ENCODE data around the gene KLHL40.

The KLHL40 gene

DNA sequence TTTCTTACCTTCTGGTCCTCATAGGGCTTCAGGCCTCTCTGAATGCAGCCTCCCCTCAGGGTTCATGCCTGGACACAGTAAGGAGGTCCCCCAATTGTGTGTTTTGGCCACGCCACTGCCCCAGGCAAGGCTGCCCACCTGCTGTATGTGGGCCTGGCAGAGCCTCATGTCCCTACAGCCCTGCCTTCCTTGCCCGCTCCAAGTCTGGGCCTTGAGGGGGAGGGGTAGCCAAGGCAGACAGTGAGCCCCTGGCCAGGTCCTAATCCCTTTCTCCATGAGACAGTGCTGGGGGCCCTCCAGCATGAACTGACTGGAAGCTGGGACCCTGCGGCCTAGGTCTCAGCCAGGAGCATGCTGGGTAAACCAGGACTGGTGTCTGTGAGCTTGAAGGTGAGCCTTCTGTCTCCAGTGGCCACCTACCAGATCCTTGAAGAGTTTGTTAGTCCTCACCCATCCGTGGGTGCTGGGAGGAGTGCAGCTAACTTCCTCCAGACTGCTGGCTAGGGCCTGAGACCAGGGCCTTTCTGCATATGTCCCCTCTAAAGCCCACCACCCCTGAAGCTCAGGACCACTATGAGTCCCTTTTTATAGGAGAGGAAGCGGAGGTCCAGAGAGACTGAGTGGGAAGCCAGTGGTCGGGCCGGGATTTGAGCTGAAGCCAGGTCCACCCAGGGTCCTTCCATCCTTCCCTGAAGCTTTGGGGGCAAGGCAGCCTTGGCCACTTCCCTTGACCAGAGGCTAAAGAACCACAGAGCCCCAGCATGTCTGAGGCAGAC, 23.1 kb upstream of the KLHL40 start:
- Histone ChIP-seq H3K36me3 (ENCODE audit: insufficient read depth, low read length) (no peaks in the 10 kb centered on the region), H3K9ac (ENCODE audit: low read depth, low read length) (no peak overlapping the region), H3K9me3 (ENCODE audit: control insufficient read depth, insufficient read depth, low read length) (no peaks in the 10 kb centered on the region), H3K4me1 (ENCODE audit: insufficient read depth, low read length) (no peaks in the 10 kb centered on the region)

DNA sequence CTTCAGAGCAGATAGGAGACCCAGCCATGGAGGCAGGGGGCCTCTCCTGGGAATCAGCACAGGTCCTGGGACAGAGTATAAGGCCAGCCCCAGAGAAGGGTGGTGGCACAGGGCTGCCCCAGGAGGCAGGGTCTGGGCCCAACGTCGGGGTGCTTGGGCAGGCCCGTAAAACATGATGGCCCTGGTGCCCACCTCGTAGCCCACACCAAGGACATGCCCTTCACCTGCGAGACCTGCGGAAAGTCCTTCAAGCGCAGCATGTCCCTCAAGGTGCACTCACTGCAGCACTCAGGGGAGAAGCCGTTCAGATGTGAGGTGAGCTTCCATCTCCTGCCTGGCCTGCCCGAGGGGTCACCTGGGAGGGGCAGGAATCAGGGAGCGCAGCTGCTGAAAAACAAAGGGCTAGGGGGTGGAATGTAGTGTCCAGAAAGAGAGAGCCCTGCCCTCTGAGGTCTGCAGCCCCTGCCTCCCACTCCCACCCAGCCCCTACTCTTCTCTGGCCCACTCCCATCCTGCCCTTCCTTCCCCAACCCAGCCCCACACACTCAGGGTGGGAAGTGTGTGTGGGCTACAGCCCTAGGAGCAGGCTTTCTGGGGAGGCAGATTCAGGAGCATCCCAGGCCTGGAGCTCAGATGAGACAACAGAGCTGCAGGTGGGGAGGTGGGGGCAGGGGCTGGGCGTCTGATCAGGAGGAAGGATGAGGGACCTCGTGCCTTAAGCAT, 22.4 kb upstream of the KLHL40 start:
- H3K9ac ChIP-seq (ENCODE audit: low read depth, low read length), result no peak overlapping the region
- H3K9me3 ChIP-seq (ENCODE audit: control insufficient read depth, insufficient read depth, low read length), result no peaks in the 10 kb centered on the region
- no peaks in the 10 kb centered on the region for H3K36me3 ChIP-seq (ENCODE audit: insufficient read depth, low read length)
- H3K4me1 ChIP-seq (ENCODE audit: insufficient read depth, low read length), result no peaks in the 10 kb centered on the region

DNA sequence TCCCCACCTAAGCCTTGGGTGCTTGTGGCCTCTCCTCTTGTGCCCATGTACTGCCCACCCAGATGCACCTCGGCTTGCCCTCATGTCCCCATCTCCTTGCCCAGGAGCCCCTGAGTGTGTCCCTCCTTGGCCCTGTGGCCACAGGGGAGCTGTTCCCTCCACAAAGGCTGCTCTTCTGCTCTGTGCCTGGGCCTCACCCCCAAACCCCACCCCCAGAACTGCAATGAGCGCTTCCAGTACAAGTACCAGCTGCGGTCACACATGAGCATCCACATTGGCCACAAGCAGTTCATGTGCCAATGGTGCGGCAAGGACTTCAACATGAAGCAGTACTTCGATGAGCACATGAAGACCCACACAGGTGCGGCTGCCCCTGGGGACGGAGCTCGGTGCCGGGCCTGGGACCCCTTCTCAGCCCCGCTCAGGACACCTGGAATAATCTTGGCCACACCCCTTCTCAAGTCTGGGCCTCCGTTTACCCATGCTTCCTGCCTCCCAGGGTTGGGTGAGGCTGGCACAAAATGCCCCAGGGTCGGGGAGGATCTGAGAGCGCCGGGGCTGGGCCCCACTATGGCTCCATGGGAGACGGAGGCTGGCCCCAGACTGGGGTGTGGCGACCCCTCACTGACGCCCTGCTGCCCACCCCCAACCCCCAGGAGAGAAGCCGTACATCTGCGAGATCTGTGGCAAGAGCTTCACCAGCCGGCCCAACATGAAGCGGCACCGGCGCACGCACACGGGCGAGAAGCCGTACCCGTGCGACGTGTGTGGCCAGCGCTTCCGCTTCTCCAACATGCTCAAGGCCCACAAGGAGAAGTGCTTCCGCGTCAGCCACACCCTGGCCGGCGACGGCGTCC, 21.5 kb upstream of the KLHL40 start:
- Histone ChIP-seq H3K9me3 (ENCODE audit: control insufficient read depth, insufficient read depth, low read length) (no peaks in the 10 kb centered on the region), H3K9ac (ENCODE audit: low read depth, low read length) (no peak overlapping the region), H3K36me3 (ENCODE audit: insufficient read depth, low read length) (no peaks in the 10 kb centered on the region), H3K4me1 (ENCODE audit: insufficient read depth, low read length) (no peaks in the 10 kb centered on the region)

- Histone ChIP-seq H3K4me1 (ENCODE audit: insufficient read depth, low read length) (no peaks in the 10 kb centered on the region), H3K36me3 (ENCODE audit: insufficient read depth, low read length) (no peaks in the 10 kb centered on the region), H3K9me3 (ENCODE audit: control insufficient read depth, insufficient read depth, low read length) (no peaks in the 10 kb centered on the region), H3K9ac (ENCODE audit: low read depth, low read length) (no peak overlapping the region)
Measured at GRCh38 chr3:42664438-42664803, 20.9 kb upstream of the KLHL40 start.

DNA sequence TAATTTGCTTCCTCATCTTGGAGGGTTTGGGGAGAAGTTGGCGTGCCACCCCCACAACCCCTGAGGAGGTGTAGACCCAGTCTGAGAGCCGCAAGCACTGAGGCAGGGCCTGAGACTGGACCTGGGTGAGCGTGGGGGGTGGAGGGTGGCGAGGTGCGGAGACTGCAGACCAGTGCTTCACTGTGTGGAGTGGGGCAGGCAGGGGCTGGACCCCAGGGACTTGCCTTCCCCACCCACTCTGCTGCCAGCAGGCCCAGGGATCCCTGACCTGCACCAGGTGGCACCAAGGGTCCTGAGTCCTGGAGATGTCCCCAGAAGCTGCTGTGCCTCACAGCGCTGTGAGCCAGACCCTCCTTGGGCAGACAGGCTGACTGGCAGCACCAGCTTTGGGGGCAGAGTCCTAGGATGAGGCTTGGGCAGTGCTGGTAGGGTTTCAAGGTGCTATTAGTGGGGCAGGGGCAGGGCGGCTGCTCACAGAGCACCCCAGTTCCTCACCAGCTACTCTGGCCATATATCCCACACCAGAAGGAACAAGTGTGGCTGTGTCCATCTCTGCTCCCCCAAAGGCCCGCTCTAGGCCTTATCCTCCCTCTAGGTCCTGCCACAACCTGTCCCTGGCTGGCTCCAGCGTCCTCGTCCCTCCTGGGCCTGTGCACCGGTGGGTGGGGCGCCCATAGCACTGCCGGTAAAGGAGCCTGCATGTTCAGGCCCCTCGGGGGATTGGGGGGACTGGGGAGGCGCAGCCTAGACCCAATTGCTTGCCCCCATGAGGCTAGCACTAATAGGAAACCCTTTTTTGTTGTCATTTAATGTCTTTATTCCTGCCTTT, 20.1 kb upstream of the KLHL40 start:
- no peak overlapping the region for H3K9ac ChIP-seq (ENCODE audit: low read depth, low read length)
- H3K4me1 ChIP-seq (ENCODE audit: insufficient read depth, low read length), result no peaks in the 10 kb centered on the region
- H3K9me3 ChIP-seq (ENCODE audit: control insufficient read depth, insufficient read depth, low read length), result no peaks in the 10 kb centered on the region
- H3K36me3 ChIP-seq (ENCODE audit: insufficient read depth, low read length), result no peaks in the 10 kb centered on the region

GRCh38 chr3:42666022-42666421, 19.3 kb upstream of the KLHL40 start:
- Histone ChIP-seq H3K4me1 (ENCODE audit: insufficient read depth, low read length) (no peaks in the 10 kb centered on the region), H3K9me3 (ENCODE audit: control insufficient read depth, insufficient read depth, low read length) (no peaks in the 10 kb centered on the region; the same call in 1 of the 2 replicates), H3K9ac (ENCODE audit: low read depth, low read length) (no peak overlapping the region), H3K36me3 (ENCODE audit: insufficient read depth, low read length) (no peaks in the 10 kb centered on the region)

GRCh38 chr3:42666577-42666998, 18.7 kb upstream of the KLHL40 start:
- H3K9me3 ChIP-seq (ENCODE audit: control insufficient read depth, insufficient read depth, low read length), result no peaks in the 10 kb centered on the region; the same call in 1 of the 2 replicates
- H3K4me1 ChIP-seq (ENCODE audit: insufficient read depth, low read length), result no peaks in the 10 kb centered on the region
- no peaks in the 10 kb centered on the region for H3K36me3 ChIP-seq (ENCODE audit: insufficient read depth, low read length)
- H3K9ac ChIP-seq (ENCODE audit: low read depth, low read length), result no peak overlapping the region

- Histone ChIP-seq H3K9me3 (ENCODE audit: control insufficient read depth, insufficient read depth, low read length) (no peaks in the 10 kb centered on the region; the same call in 1 of the 2 replicates), H3K9ac (ENCODE audit: low read depth, low read length) (no peak overlapping the region), H3K4me1 (ENCODE audit: insufficient read depth, low read length) (no peaks in the 10 kb centered on the region), H3K36me3 (ENCODE audit: insufficient read depth, low read length) (no peaks in the 10 kb centered on the region)
Measured at GRCh38 chr3:42667096-42667522, 18.2 kb upstream of the KLHL40 start.

GRCh38 chr3:42667523-42668412, 17.6 kb upstream of the KLHL40 start:
- no peaks in the 10 kb centered on the region; the same call in 1 of the 2 replicates for H3K9me3 ChIP-seq (ENCODE audit: control insufficient read depth, insufficient read depth, low read length)
- H3K9ac ChIP-seq (ENCODE audit: low read depth, low read length), result no peak overlapping the region

DNA sequence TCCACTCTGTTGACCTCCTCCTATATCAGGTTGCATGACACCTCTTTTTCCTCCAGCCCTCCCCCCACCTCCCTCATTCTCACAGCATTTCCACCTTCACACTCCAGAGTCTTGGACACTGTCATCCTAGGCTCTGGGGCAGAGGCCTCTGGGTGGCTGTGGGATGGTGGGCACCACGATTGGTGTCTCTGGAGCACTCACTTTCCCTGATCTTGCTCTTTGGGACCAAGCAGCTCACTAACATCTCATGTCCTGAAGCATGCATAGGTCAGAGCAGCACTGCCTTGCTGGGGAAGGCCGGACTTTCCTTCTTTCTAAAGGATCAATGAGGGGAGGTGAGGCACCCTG, 16.9 kb upstream of the KLHL40 start:
- no peaks in the 10 kb centered on the region for H3K36me3 ChIP-seq (ENCODE audit: insufficient read depth, low read length)
- no peaks in the 10 kb centered on the region; the same call in 1 of the 2 replicates for H3K9me3 ChIP-seq (ENCODE audit: control insufficient read depth, insufficient read depth, low read length)
- no peak overlapping the region for H3K9ac ChIP-seq (ENCODE audit: low read depth, low read length)
- no peaks in the 10 kb centered on the region for H3K4me1 ChIP-seq (ENCODE audit: insufficient read depth, low read length)

More at GRCh38 chr3:42667523-42668412, 17.6 kb upstream of the KLHL40 start:
- Histone ChIP-seq H3K4me1 (ENCODE audit: insufficient read depth, low read length) (no peaks in the 10 kb centered on the region), H3K36me3 (ENCODE audit: insufficient read depth, low read length) (no peaks in the 10 kb centered on the region)

DNA sequence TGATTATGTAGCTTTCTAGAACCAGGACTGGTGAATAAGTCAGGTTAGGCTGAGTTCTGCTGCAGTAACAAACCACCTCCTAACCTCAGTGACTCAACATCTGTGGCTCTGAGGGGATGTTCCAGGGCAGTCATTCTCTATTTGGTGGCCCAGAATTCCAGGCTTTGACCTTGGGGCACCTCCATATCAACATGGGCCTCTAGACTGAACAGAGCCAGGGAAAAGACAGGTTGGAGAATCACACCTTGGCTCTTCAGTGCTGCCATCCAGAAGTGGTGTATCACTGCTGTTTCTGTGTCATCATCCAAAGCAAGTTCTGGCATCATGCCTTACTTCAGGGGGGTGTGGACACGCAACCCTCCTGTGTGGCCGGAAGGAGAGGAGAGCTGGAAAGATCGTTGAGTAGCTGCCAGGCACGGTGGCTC, 16.5 kb upstream of the KLHL40 start:
- no peaks in the 10 kb centered on the region; the same call in 1 of the 2 replicates for H3K9me3 ChIP-seq (ENCODE audit: control insufficient read depth, insufficient read depth, low read length)
- H3K9ac ChIP-seq (ENCODE audit: low read depth, low read length), result no peak overlapping the region
- no peaks in the 10 kb centered on the region for H3K36me3 ChIP-seq (ENCODE audit: insufficient read depth, low read length)
- no peaks in the 10 kb centered on the region for H3K4me1 ChIP-seq (ENCODE audit: insufficient read depth, low read length)

DNA sequence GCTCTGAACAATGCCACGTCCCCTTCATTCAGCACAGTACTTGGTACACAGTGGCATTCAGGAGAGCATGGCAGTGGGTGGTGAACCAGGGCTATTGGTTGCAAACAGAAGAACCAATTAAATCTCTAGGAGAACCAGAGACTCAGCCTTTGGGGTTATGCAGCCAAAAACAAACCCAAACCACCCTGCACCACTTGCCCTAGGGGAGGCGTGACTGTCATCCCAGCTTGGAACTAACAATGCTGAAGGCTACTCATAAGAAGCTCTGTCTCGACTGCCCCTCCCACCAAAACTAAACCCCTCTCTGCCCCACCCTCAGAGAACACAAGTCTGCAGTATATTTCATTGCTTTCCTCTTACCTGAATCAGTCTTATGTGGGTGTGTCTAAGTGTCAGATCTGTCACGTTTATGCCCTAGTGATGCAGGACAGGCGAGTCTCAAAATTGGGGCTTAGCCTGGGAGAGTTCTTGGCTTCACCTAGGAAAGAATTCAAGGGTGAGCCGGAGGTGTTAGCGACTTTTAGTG, 15.2 kb upstream of the KLHL40 start:
- Histone ChIP-seq H3K9ac (ENCODE audit: low read depth, low read length) (no peak overlapping the region), H3K4me1 (ENCODE audit: insufficient read depth, low read length) (no peaks in the 10 kb centered on the region), H3K9me3 (ENCODE audit: control insufficient read depth, insufficient read depth, low read length) (no peaks in the 10 kb centered on the region; the same call in 1 of the 2 replicates), H3K36me3 (ENCODE audit: insufficient read depth, low read length) (no peaks in the 10 kb centered on the region)

DNA sequence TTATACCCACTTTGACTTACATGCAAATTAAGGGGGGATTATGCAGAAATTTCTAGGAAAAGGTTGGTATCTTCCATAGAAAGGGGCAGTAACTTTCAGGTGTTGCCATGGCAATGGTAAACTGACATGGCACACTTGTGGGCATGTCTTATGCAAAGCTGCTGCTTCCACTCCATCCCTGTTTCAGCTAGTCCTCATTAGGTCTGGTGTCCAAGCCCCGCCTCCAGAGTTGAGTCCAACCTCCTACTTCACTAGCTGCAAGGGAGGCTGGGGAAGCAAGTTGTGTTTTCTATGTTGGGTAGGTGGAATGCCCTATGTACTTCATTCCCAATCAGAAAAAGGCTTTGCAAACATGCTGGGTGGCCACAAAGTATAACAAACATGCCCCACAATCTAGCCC, 14.7 kb upstream of the KLHL40 start:
- Histone ChIP-seq H3K9ac (ENCODE audit: low read depth, low read length) (no peak overlapping the region), H3K36me3 (ENCODE audit: insufficient read depth, low read length) (no peaks in the 10 kb centered on the region), H3K4me1 (ENCODE audit: insufficient read depth, low read length) (no peaks in the 10 kb centered on the region), H3K9me3 (ENCODE audit: control insufficient read depth, insufficient read depth, low read length) (no peaks in the 10 kb centered on the region; the same call in 1 of the 2 replicates)
